Hematopoietic multipotent progenitor cell treated with erythropoietin and hydrocortisone succinate and interleukin-3 and kit ligand, for 8 days (in vitro differentiated cells): Measurements from ENCODE around the gene SLC4A5.
"Not testable (repeated sequence)": the region's sequence is repeated elsewhere in the genome, so short reads cannot be mapped to it uniquely, and the experiment has no call there.

ENCODE experiments used
- DNase-seq: peaks from one replicate; pipeline ENCODE4 v3.0.0-alpha.2; 2015

Gene SLC4A5

DNA sequence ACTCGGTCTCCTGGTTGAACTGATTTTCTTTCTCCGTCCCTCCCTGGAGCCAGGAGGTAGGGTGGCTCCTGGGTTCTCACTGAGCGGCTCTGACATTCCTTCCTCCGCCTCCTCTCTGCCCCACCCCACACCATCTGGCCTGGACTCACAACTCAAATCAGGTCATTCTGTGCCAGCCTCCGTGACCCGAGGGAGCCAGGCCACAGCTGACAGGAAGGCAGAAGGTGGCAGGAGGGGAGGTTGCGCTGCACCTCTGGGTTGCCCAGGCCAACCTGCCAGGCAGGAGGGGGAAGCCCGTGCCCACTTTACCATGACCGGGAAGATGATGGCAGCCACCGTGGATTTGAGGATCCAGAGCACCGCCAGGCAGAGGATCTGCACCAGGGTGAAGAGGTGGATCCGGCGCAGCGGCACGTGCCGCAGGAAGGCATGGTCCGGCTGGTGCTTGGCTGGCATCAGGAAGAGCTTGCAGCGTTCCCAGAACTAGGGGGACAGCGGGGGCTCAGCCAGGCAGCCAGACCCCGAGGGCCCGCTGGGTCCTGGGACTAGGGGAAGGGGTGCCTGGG, 116.5 kb downstream of the SLC4A5 start:
- no peak for DNase-seq

DNA sequence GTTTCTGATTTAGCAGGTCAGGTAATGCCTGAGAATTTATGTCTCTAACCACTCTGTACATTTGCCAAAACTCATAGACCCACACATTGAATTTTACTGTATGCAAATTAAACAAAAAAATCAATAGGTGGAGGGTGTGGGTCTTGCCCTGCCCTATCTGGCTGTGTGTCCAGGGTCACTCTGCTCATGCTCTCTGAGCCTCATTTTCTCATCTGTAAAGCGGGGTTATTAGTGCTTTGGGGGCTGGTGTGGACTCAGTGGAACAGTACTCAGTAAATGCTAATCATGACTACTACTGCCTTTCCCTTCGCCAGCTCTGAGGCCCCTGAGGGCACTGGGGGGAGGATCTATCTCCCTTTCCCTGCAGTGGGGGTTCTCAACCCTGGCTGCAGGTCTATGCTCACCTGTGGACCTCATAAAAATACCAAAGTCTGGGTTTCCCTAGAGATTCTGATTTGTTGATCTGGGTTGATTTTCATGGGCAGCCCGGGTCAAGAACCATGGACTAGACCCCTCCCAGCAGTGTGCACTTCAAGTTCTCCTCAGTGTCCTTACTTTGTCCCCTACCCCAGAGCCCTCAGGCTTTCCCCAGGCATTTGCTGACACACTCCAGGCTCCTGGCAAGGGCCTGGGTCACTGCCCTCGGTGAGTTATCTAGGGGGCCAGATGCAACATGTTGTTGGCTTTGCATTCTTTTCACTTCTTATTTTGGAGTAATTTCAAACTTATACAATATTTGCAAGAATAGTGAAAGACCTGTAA, 117.3 kb downstream of the SLC4A5 start:
- no peak for DNase-seq

DNA sequence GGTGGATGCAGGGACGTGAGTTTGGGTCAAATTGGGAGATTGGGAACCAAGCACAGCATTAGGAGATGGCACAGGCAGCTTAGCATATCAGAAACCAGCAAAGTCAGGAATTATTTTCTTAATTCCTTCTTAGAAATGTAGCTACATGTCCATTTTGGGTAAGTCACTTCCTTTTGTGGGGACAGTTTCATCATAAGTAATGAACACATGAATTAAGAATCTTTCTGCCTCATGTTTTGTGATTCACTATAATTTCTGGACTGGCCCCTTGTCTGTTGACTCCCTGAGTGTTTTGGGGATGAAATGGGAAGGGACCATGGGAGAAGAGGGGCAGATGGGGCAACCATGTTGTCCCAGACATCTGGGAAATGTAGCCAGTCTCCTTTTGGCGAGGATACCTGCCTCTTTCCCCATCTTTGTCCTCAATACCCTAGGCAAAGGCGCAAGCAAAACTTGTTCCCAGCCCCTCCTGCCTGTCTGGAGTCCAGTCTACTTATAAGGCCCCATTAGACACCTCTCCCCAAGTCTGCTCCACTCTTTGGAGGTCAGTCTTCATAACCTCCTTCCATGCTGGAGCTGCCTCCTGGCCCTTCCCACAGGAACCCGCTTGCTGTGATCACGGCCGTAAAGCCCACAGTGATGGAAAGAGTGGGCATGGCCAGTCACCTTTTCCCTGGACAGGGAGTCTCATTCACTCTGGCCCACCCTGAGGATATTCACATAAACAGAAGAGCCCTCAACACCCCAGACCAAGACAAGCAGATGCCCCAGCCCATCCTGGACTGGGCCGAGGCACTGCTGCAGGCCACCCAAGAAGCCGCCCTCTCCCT, 119.1 kb downstream of the SLC4A5 start:
- no peak for DNase-seq

DNA sequence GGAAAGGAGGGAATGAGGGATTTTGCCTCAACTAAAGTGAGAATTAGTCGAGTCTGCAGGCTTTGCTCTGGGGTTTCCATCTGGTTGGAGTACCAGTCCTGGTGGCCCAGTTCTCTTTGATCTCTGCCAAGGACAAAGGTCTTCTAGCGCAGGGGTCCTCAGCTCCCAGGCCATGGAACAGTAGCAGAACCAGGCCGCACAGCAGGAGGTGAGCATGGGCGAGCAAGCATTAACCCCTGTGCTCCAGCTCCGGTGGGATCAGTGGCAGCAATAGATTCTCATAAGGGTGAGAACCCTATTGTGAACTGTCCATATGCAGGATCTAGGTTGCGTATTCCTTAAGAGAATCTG, 120.9 kb downstream of the SLC4A5 start:
- no peak for DNase-seq

DNA sequence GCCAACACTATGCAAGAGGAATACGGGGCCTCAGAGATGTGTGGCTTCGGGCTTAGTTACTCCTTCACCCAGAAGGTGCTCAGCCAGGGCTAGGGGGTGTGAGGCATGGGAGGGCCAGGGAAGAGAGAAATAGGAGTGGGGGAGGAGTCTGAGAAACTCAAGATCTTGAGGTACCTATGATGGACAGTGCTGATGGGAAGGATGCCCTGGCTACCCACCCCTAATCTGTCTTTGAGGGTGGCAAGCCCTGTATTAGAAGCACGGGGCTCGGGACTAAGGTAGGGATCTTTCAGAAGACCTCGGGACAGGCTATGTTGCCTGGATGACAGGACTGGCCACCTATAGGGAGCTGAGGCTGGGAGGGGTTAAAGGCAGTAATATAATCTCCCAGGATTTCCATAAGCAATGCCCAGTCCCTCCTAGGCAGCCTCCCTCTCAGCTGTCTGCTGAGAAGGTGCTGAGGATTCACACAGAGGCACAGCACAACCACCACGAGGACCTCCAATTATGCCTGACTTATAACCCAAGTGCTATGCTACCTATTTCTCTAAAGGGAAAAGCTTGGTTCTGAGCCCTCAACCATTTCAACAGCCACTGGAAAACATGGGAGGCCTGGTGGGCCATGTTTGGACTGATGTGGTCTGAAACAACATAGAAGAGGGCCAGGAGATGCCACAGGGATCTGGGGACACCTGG, 121.5 kb downstream of the SLC4A5 start:
- no peak for DNase-seq

DNA sequence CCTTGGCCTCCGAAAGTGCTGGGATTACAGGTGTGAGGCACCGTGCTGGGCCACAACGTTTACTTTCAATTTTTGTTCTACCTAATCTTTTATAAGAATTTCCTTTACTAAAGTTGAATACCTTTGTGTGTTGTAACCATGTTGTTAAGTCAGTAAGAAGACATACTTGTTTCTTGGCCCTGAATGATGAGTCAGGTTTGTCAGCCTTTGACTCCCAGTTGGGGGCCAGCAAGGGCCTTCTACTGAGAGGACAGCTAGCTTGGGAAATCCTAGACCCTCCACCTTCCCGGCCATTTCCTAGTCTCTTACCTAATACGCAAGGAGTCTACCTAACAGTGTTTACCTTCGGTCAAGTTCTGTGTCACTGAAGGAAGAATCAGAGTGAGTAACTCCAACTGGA, 122.1 kb downstream of the SLC4A5 start:
- no peak for DNase-seq

DNA sequence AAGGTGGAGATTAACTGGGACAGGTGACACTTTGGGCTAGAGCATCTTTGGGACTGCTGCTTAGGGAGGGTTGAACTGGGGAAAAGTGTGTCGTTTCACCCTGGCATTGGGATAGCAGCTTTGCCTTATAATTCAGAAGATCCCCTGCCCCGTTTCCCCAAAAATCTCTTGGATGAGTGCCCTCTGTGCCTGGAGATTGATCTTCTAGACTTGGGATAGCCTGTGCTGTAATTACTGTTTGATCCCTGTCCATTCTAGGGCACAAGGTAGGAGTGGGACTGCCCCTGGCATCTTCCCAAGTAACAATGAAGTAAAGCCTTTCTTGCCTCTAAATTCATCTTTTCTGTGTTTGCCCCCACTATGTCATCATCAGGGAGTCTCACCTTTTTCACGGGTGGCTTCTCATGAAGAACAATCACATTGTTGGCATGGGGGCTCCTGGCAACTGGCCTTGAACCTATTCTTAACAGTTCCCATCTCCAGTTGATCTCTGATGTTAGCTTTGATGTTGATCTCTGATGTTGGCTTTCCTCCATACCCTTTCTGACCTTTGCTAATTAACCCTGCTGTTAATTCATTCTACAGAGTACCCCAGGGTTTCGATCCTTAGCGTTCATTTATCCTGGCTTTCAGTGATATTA, 123.2 kb downstream of the SLC4A5 start:
- no peak for DNase-seq

DNA sequence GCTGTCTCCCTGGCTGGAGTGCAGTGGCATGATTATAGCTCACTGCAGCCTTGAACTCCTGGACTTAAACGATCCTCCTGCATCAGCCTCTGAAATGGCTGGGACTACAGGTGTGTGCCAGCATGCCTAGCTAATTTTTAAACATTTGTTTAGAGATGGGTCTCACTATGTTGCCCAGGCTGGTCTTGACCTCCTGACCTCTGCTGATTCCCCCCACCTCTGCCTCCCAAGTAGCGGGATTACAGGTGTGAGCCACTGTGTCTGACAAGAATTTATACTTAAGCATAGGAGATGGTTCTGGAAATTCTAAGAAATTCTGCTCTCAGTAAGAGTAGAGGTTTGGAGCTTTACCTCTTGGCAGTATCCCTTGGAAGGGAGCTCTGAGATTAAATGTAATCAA, 126.6 kb downstream of the SLC4A5 start:
- DNase-seq: no peak

DNA sequence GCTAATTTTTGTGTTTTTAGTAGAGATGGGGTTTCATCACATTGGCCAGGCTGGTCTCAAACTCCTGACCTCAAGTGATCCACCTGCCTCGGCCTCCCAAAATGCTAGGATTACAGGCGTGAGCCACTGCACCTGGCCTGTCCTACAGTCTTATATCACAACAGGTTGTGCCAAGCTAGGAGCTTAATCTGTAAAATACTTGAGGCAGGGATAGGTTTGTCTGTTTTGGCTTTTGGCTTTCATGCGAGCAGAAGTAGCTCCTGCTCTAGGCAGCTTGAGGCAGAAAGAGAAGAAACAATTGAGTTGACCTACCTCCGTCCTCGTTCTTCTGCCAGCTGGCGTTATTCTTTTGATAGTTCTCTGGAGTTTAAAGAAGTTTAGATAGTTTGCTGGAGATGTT, 127.4 kb downstream of the SLC4A5 start:
- not testable (repeated sequence) for DNase-seq

DNA sequence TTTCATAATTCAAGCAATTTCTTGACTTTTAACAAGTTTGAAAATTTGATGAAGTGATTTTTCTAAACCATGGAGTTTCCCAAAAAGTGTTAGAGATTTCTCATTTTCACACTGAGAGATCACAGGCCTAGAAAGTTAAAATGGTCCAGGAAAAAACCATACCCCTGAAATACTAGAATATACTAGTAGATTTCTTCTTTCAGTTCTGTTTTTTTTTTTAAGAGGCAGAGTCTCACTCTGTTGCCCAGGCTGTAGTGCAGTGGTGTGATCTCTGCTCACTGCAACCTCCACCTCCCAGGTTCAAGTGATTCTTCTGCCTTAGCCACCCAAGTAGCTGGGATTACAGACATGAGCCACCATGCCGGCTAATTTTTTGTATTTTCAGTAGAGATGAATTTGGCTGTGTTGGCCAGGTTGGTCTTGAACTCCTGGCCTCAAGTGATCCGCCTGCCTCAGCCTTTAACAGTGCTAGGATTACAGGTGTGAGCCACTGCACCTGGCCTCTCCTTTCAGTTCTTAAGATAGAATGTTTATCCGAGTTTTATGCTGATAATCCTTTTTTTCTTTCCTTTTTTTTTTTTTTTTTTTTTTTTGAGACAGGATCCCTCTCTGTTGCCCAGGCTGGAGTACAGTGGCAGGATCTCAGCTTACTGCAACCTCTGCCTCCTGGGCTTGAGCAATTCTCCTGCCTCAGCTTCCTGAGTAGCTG, 130.4 kb downstream of the SLC4A5 start:
- no peak for DNase-seq

DNA sequence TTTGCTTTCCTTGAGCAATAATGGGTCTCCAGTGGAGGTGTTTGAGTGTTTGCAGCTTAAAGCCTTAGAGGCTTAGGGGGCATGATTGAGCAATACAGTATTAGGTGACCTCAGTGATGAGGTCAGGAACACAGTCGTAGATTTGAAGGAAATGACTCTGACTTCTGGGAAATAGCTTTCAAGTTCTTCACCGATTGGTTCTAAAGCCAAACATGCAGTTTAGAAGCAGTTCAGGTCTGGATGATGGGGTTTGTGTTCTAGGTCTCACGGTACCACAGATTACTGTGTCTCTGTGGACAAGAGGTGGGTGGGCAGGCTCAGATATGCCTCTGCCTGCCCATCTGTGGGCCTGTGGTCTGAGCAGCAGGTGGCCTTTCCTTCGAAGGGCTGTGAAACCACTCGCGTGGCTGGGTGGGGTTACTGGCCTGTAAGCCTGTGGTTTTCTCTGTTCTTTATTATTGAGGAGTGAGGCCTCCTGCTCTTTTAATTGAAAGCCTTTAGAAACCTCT, 137.0 kb downstream of the SLC4A5 start:
- peak; percentile 69 for DNase-seq

DNA sequence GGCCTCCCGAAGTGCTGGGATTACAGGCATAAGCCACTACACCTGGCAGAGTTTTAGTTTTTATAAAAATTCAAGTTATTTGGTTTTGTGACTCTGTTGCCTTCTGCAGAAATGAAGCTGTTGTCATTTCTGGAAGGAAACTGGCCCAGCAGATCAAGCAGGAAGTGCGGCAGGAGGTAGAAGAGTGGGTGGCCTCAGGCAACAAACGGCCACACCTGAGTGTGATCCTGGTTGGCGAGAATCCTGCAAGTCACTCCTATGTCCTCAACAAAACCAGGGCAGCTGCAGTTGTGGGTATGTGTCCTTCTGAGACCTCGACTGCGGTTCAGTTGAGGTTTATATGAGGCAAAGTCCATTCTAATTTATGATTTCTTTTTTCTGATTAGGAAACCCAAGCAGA, 137.6 kb downstream of the SLC4A5 start:
- peak; percentile 44 for DNase-seq

DNA sequence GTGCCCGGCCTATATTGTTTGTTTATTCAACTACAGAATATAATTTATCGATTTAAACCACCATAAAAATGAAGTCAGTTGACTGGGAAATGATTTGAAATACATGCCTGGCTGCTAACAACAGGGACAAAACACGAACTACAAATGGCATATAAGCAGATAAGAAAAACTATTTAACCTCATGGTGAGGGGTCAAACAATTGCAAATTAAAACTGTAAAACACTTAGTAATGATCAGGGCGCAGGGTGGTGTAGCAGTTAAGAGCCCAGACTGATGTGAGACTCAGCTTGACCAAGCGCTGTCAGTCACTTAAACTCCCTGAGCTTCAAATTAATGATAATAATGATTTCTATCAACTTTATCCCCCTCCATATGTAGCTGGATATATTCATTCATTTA, 138.1 kb downstream of the SLC4A5 start:
- no peak for DNase-seq

DNA sequence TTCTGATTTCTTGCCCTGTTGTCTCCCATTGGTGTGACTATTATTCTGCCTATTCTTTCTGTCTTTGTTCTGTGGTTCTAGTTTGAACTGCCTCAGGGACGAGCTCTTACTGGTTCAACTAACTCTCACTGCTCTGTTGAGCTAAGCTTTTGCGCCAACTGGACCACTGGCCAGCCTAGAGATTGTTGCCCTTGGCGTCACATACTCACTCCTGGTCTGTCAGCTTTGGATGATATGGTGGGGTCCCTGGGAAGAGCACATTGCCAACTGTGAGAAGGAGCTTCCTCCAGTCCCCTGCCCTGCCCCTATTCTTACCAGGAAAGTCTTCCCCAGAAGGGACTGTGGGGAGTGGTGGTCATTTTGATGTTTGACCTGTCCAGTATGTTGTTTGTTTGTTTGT, 138.8 kb downstream of the SLC4A5 start:
- DNase-seq: no peak

DNA sequence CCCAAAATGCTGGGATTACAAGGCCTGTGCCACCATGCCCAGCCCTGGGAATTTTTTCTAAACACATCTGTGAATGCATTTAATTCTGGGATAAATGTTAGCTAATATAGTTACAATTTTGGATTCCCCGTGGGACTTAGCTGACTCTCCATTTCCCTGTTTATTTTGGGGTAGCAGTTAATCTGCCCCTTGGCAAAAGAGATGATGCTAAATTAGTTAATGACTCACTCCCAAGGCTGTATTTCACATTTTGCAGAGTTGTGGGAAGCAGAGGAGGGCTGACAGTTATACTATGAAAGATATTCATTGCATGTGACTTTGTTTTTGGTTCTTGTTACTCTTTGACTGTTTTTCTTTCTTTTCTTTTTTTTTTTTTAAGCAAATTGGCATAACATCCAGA, 141.6 kb downstream of the SLC4A5 start:
- DNase-seq: no peak

DNA sequence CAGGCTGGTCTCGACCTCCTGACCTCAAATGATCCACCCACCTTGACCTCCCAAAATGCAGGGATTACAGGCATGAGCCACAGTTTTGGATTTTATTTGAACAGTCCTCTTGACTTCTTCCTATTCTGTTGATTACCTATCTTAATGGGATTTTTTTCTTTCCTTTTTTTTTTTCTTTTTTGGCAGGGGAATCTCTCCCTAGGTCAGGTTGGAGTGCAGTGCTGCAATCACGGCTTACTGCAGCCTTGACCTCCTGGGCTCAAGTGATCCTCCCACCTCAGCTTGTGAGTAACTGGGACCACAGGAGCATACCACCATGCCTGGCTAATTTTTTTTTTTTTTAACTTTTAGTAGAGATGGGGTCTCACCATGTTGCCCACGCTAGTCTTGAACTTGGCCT, 142.0 kb downstream of the SLC4A5 start:
- no peak for DNase-seq

DNA sequence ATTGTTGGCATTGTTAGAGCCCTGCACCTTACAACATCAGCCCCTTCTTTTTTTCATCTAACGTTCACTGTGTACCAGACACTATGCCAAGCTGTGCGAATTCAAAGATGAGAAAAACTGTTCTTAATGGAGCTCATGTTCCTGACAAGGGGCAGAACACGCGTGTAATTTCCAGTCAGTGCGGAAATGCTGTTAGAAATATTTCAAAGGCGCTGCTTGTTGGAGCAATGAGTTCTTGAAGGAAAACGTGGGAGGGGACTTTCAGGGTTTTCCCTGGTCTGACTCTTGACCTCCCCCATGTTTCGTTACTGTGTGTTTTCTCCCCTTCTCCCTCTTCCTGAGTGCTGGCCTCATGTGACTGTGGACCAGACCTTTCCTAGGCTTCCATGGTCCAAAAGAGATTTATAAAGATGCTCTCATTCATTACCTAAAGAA, 143.3 kb downstream of the SLC4A5 start:
- no peak for DNase-seq

DNA sequence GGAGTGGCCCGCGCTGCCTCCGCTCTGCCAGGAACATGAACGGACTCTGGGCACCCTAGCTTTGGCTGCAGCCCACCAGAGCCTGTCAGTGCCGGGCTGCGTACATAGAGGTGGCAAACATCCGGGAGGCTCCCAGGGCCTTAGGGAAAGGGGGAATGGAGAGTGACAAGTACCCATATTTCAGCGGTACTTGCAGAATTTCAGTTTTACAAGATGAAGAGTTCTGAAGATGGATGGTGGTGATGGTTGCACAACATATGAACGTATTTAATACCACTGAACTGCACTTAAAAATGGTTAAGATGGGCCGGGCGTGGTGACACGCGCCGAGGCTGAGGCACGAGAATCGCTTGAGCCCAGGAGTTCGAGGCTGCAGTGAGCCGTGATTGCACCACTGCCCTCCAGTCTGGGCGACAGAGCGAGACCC, 143.9 kb downstream of the SLC4A5 start:
- DNase-seq: no peak

DNA sequence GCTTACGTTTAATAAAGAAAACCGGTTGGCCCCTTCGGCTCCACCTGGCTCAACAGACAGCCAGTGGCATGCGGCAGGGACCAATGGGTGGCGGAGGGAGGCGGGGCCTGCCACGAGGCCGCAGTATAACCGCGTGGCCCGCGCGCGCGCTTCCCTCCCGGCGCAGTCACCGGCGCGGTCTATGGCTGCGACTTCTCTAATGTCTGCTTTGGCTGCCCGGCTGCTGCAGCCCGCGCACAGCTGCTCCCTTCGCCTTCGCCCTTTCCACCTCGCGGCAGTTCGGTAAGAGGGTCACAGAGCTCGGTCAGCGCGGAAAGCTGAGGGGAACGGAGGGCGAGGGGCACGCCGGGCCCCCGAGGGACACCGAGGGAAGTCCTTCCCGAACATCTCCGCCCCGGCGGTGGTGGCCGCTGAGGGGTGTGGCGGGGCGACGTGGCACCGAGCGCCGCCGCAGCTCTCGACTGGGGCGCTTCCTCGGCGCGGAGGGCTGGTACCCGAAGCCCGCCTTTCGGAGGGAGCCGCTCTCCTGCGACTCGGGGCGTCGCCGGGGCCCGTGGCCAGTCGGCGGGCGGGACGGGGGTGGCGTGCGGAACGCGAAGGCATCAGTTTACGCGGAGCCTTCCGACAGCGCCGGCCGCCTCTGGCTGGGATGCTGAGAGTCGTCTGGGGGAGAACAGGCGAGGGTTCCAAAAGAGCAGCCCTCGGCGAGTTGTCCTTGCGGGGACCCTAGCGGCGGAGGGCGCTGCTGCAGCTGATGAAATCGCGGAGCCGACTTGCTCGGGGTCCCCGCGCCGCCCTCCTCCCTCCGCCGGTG, 144.5 kb downstream of the SLC4A5 start, which contains the start of gene MTHFD2:
Gene MTHFD2 (plus strand): TSS at position 155 of the 814 bp plus-strand sequence. CDS start 27 bp downstream, at position 182.
- peak; percentile 90 for DNase-seq

DNA sequence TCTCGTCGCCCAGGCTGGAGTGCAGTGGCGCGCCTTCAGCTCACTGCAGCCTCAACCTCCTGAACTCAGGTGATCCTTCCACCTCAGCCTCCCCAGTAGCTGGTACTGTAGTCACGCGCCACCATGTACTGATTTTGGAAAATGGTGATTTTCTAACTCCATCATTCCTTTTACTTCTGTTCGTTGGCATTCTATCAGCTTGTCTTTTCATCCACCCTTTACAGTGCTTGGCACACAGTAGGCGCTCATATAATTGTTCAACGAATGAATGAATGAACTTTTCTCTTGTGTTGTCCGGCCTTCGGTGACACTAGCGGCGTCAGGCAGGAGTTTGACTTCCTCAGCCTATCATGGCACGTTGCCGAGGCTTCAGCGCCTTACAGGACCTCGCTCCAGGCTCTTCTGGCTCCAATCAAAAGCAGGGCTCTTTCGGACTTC, 145.2 kb downstream of the SLC4A5 start:
- DNase-seq: peak; percentile 99

DNA sequence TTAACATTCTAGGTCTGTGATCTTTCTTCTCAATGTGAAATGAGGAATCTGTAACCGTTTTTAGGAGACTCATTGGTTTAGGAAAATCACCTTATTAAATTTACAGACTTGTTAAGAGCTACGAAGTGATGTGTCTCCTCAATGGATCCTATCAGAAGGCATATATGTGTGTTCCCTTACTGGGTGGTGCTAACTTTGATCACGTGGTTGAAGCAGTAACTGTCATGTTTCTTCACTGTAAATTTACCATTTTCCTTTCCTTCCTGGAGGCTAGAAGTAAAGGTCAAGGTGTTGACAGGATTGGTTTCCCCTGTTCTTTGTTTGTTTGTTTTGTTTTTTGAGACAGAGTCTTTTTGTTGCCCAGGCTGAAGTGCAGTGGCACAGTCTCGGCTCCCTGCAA, 146.2 kb downstream of the SLC4A5 start:
- DNase-seq: peak; percentile 54
